HuH-7.5 (cell line): ENCODE measurements around the gene NYNRIN.
"Not testable (repeated sequence)": the region's sequence is repeated elsewhere in the genome, so short reads cannot be mapped to it uniquely, and the experiment has no call there.

Source experiments
- DNase-seq: peaks from one replicate; pipeline ENCODE4 v3.0.0; 2011; ENCODE audit warnings: low spot score

NYNRIN gene

GRCh38 chr14:24369907-24370687 lies 28.7 kb upstream of the NYNRIN start:
- no peak for DNase-seq

- no peak for DNase-seq
Observed at GRCh38 chr14:24370748-24371147, 28.1 kb upstream of the NYNRIN start.

GRCh38 chr14:24371605-24372004 lies 27.2 kb upstream of the NYNRIN start:
- DNase-seq, result not testable (repeated sequence)

GRCh38 chr14:24372701-24373416 lies 25.9 kb upstream of the NYNRIN start:
- no peak for DNase-seq

GRCh38 chr14:24376448-24377070 lies 22.2 kb upstream of the NYNRIN start:
- no peak for DNase-seq

GRCh38 chr14:24377126-24377525 lies 21.7 kb upstream of the NYNRIN start:
- no peak for DNase-seq

- DNase-seq, result no peak
Observed at GRCh38 chr14:24377657-24378056, 21.1 kb upstream of the NYNRIN start.

GRCh38 chr14:24378327-24378726 lies 20.5 kb upstream of the NYNRIN start:
- DNase-seq, result no peak

GRCh38 chr14:24378981-24379906 lies 19.6 kb upstream of the NYNRIN start:
- no peak for DNase-seq

- DNase-seq, result no peak
Observed at GRCh38 chr14:24379907-24380730, 18.7 kb upstream of the NYNRIN start.

GRCh38 chr14:24381363-24382063 lies 17.3 kb upstream of the NYNRIN start:
- DNase-seq, result no peak

GRCh38 chr14:24382064-24382371 lies 16.8 kb upstream of the NYNRIN start:
- no peak for DNase-seq

- DNase-seq, result no peak
Observed at GRCh38 chr14:24384169-24384568, 14.6 kb upstream of the NYNRIN start.

GRCh38 chr14:24385524-24385923 lies 13.3 kb upstream of the NYNRIN start:
- DNase-seq, result no peak

GRCh38 chr14:24387009-24387345 lies 11.8 kb upstream of the NYNRIN start:
- DNase-seq, result no peak

- DNase-seq, result not testable (repeated sequence)
Observed at GRCh38 chr14:24387579-24387978, 11.2 kb upstream of the NYNRIN start.

- DNase-seq, result no peak
Observed at GRCh38 chr14:24388474-24389179, 10.2 kb upstream of the NYNRIN start.

- no peak for DNase-seq
Observed at GRCh38 chr14:24389226-24389848, 9.5 kb upstream of the NYNRIN start.

- no peak for DNase-seq
Observed at GRCh38 chr14:24390701-24391468, 7.9 kb upstream of the NYNRIN start.
